ENCODE results near the gene MSGN1. TPM values are rescaled to one million over a fixed set of nuclear protein-coding genes. Genes with fewer than 3 reads are reported as not detected.

The MSGN1 gene
- total RNA-seq, 1 experiment from 2014 or later: not detected

- TF ChIP-seq, protein P1, sequence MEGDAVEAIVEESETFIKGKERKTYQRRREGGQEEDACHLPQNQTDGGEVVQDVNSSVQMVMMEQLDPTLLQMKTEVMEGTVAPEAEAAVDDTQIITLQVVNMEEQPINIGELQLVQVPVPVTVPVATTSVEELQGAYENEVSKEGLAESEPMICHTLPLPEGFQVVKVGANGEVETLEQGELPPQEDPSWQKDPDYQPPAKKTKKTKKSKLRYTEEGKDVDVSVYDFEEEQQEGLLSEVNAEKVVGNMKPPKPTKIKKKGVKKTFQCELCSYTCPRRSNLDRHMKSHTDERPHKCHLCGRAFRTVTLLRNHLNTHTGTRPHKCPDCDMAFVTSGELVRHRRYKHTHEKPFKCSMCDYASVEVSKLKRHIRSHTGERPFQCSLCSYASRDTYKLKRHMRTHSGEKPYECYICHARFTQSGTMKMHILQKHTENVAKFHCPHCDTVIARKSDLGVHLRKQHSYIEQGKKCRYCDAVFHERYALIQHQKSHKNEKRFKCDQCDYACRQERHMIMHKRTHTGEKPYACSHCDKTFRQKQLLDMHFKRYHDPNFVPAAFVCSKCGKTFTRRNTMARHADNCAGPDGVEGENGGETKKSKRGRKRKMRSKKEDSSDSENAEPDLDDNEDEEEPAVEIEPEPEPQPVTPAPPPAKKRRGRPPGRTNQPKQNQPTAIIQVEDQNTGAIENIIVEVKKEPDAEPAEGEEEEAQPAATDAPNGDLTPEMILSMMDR (IDR thresholded peaks at IDR 0.05; ENCODE audit: unreplicated experiment): no peak
- DNase-seq (ENCODE audit: unreplicated experiment): no peak
- Mint-ChIP-seq H3K9me3 (ENCODE audit: unreplicated experiment) (no peaks in the 10 kb centered on the region), H3K36me3 (ENCODE audit: insufficient read depth, unreplicated experiment) (no peaks in the 10 kb centered on the region), H3K27me3 (ENCODE audit: insufficient read depth, unreplicated experiment) (no peaks in the 10 kb centered on the region), H3K27ac (ENCODE audit: low read depth, unreplicated experiment) (no peak overlapping the region), H3K4me1 (ENCODE audit: insufficient read depth, unreplicated experiment) (no peaks in the 10 kb centered on the region), H3K4me3 (ENCODE audit: unreplicated experiment) (no peak overlapping the region)
- ChIA-PET CTCF (interaction anchor here (0.6 to 1.2 kb wide), 3 partner anchors 13 to 45 kb away, joined by 3 read pairs; partner anchors contain the start of gene GEN1), POLR2A (interaction anchor here (4.0 kb wide), 1 partner anchor 13 kb away, joined by 10 read pairs; no protein-coding TSS in a partner anchor)
- intact Hi-C loops (cut with micrococcal nuclease): no loop called here
- BruUV-seq (replicated peaks): no TSS peak
Observed at GRCh38 chr2:17799301-17800120, 16.7 kb upstream of the MSGN1 start.

GRCh38 chr2:17800219-17800618 lies 16.0 kb upstream of the MSGN1 start:
- BruUV-seq (replicated peaks): no TSS peak
- no peak overlapping the region for H3K27ac Mint-ChIP-seq (ENCODE audit: low read depth, unreplicated experiment)
- DNase-seq (ENCODE audit: unreplicated experiment): no peak
- H3K4me3 Mint-ChIP-seq (ENCODE audit: unreplicated experiment): no peak overlapping the region
- no peaks in the 10 kb centered on the region for H3K36me3 Mint-ChIP-seq (ENCODE audit: insufficient read depth, unreplicated experiment)
- ChIA-PET CTCF (interaction anchor here (0.6 to 1.2 kb wide), 4 partner anchors 14 to 91 kb away, joined by 3 read pairs; partner anchors contain the start of gene GEN1), POLR2A (interaction anchor here (4.0 kb wide), 1 partner anchor 12 kb away, joined by 10 read pairs; no protein-coding TSS in a partner anchor)
- H3K27me3 Mint-ChIP-seq (ENCODE audit: insufficient read depth, unreplicated experiment): no peaks in the 10 kb centered on the region
- H3K9me3 Mint-ChIP-seq (ENCODE audit: unreplicated experiment): no peaks in the 10 kb centered on the region
- TF ChIP-seq, protein P1 (IDR thresholded peaks at IDR 0.05; ENCODE audit: unreplicated experiment): no peak
- no peaks in the 10 kb centered on the region for H3K4me1 Mint-ChIP-seq (ENCODE audit: insufficient read depth, unreplicated experiment)
- intact Hi-C loops (cut with micrococcal nuclease): no loop called here

GRCh38 chr2:17800693-17801458 lies 15.4 kb upstream of the MSGN1 start:
- POLR2A ChIA-PET: interaction anchor here (0.6 to 4.0 kb wide), 3 partner anchors 12 to 15 kb away, joined by 3 to 10 read pairs (median 3); partner anchors contain the start of gene MSGN1
- intact Hi-C loops (cut with micrococcal nuclease): no loop called here
- no peaks in the 10 kb centered on the region for H3K9me3 Mint-ChIP-seq (ENCODE audit: unreplicated experiment)

More at GRCh38 chr2:17800693-17801458, 15.4 kb upstream of the MSGN1 start:
- CTCF ChIA-PET: interaction anchor here (0.6 to 0.9 kb wide), 2 partner anchors 15 to 92 kb away, joined by 3 read pairs; no protein-coding TSS in a partner anchor
- Mint-ChIP-seq H3K36me3 (ENCODE audit: insufficient read depth, unreplicated experiment) (no peaks in the 10 kb centered on the region), H3K4me1 (ENCODE audit: insufficient read depth, unreplicated experiment) (no peaks in the 10 kb centered on the region), H3K27me3 (ENCODE audit: insufficient read depth, unreplicated experiment) (no peaks in the 10 kb centered on the region), H3K4me3 (ENCODE audit: unreplicated experiment) (no peak overlapping the region), H3K27ac (ENCODE audit: low read depth, unreplicated experiment) (no peak overlapping the region)
- DNase-seq (ENCODE audit: unreplicated experiment): no peak
- BruUV-seq (replicated peaks): no TSS peak
- TF ChIP-seq, protein P1 (IDR thresholded peaks at IDR 0.05; ENCODE audit: unreplicated experiment): no peak

All from MCF 10A (cell line).